OCI-LY7 (cell line): ENCODE measurements around the gene PHF1. TPM values are rescaled to one million over a fixed set of nuclear protein-coding genes. Genes with fewer than 3 reads are reported as not detected.

Experiments
- BruUV-seq: library from RNA; stranded (reverse); fragments of 400-500 nt; replicated peaks from 2 replicates; lab custom pipeline; 2021; lab: Mats Ljungman, UMichigan
- CTCF ChIA-PET: fragments of 300-600 bp; sonication (Branson Sonifier 250); formaldehyde crosslinking; loops from one replicate; lab custom pipeline; 2022; ENCODE audit warnings: antibody characterized with exemption; ENCODE audit not compliant: unreplicated experiment; lab: Charles Lee
- POLR2A ChIA-PET: fragments of 300-600 bp; sonication (Branson Sonifier 250); formaldehyde crosslinking; loops from one replicate; lab custom pipeline; 2022; ENCODE audit warnings: antibody characterized with exemption; lab: Charles Lee
- DNase-seq: peaks from one replicate; pipeline ENCODE4 v3.0.0-alpha.2; 2015; ENCODE audit warnings: low spot score
- H2AFZ ChIP-seq: fragments of 200-600 bp; sonication (generic), shearing (Covaris generic); 2 replicates; pipeline ENCODE4 v1.6.1; 2014; ENCODE audit warnings: mild to moderate bottlenecking, antibody characterized with exemption, low read length, moderate library complexity
- H3K27ac ChIP-seq: fragments of 200-600 bp; sonication (generic); 2 replicates; pipeline ENCODE4 v1.5.1; 2014; ENCODE audit warnings: mixed run types, low read depth, mild to moderate bottlenecking, moderate library complexity, low read length, inconsistent platforms; ENCODE audit not compliant: poor library complexity, severe bottlenecking
- H3K36me3 ChIP-seq: fragments of 200-600 bp; sonication (generic); 2 replicates; pipeline ENCODE4 v1.6.1; 2014; ENCODE audit warnings: mild to moderate bottlenecking, antibody characterized with exemption, low read length, moderate library complexity, mixed read lengths; ENCODE audit not compliant: insufficient read depth
- H3K4me1 ChIP-seq: fragments of 200-600 bp; sonication (generic); 2 replicates; pipeline ENCODE4 v1.5.1; 2014; ENCODE audit warnings: mild to moderate bottlenecking, low read length; ENCODE audit not compliant: insufficient read depth, poor library complexity, severe bottlenecking
- H3K4me2 ChIP-seq: fragments of 200-600 bp; sonication (generic); 2 replicates; pipeline ENCODE4 v1.6.1; 2014; ENCODE audit warnings: mild to moderate bottlenecking, low read length
- H3K4me3 ChIP-seq: fragments of 200-600 bp; sonication (generic); 2 replicates; pipeline ENCODE4 v1.5.1; 2014; ENCODE audit warnings: mild to moderate bottlenecking, low read depth, low read length; ENCODE audit not compliant: poor library complexity, severe bottlenecking
- H3K79me2 ChIP-seq: fragments of 200-600 bp; sonication (generic); 2 replicates; pipeline ENCODE4 v1.6.1; 2016; ENCODE audit warnings: low read depth, mild to moderate bottlenecking, low read length, moderate library complexity, mixed read lengths; ENCODE audit not compliant: insufficient read depth
- H3K9me2 ChIP-seq: fragments of 200-600 bp; sonication (generic); 2 replicates; pipeline ENCODE4 v1.6.1; 2016; ENCODE audit warnings: mild to moderate bottlenecking, low read length, mixed read lengths; ENCODE audit not compliant: insufficient read depth
- H3K9me3 ChIP-seq: fragments of 200-600 bp; sonication (generic); 2 replicates; pipeline ENCODE4 v1.6.1; 2014; ENCODE audit warnings: mild to moderate bottlenecking, mixed run types, low read length, mixed read lengths
- H4K20me1 ChIP-seq: fragments of 200-600 bp; sonication (generic); 2 replicates; pipeline ENCODE4 v1.6.1; 2014; ENCODE audit warnings: mild to moderate bottlenecking, antibody characterized with exemption, low read length, moderate library complexity, mixed read lengths; ENCODE audit not compliant: insufficient read depth
- EZH2phosphoT487 ChIP-seq: fragments of 200-600 bp; sonication (generic); IDR thresholded peaks from 2 replicates; pipeline ENCODE4 v1.6.1; 2018; ENCODE audit warnings: low read depth, borderline replicate concordance, mild to moderate bottlenecking, mixed run types, antibody characterized with exemption, low read length, moderate library complexity, mixed read lengths
- intact Hi-C: fragments of 100-400 bp; cut with micrococcal nuclease; formaldehyde crosslinking; loops from one replicate; pipeline ENCODE4 v1.10.0; 2022; ENCODE audit not compliant: unreplicated experiment
- total RNA-seq, 2 experiments: library from RNA; depleted of rRNA in 1 of 2; stranded (reverse); fragments of >200 nt in 1 of 2; shearing (Covaris generic) in 1 of 2; gene quantifications; 2 replicates each; pipeline ENCODE4 v1.2.3, GENCODE V29; 2014 to 2022
- TF ChIP-seq, protein P1 (sequence below): fragments of 200-600 bp; sonication (generic); conservative IDR thresholded peaks from 2 replicates; pipeline ENCODE4 v1.5.1; 2014; ENCODE audit warnings: mild to moderate bottlenecking, antibody characterized with exemption, low read length, moderate library complexity, mixed read lengths

Gene PHF1
- total RNA-seq, 2 experiments from 2014 or later: 19.9 to 30.2 TPM

- Histone ChIP-seq H3K9me3 (no peaks in the 10 kb centered on the region), H3K79me2 (peaks cover 21% of the 10 kb centered on the region; the same call in 1 of the 2 replicates), H3K4me3 (peak within 1 kb of the TSS; percentile 67), H3K27ac (peak within 1 kb of the TSS; percentile 76), H3K4me1 (peaks cover 48% of the 10 kb centered on the region), H3K36me3 (peaks cover 16% of the 10 kb centered on the region), H2AFZ (peak within 1 kb of the TSS; percentile 45; the same call in 1 of the 2 replicates), H3K4me2 (peak within 1 kb of the TSS; percentile 95), H3K9me2 (no peaks in the 10 kb centered on the region), H4K20me1 (peaks cover 6% of the 10 kb centered on the region; the same call in 1 of the 2 replicates)
- intact Hi-C loops: loop anchor here (2.0 to 10.0 kb wide), 2 partner anchors 151 to 215 kb away; partner anchors contain the start of genes HSD17B8, RING1, RXRB and SLC39A7
- peak; percentile 27 for DNase-seq
- POLR2A ChIA-PET: interaction anchor here (0.6 to 1.2 kb wide), 2 partner anchors 11 to 95 kb away, joined by 4 to 5 read pairs; no protein-coding TSS in a partner anchor
- TF ChIP-seq, protein P1, sequence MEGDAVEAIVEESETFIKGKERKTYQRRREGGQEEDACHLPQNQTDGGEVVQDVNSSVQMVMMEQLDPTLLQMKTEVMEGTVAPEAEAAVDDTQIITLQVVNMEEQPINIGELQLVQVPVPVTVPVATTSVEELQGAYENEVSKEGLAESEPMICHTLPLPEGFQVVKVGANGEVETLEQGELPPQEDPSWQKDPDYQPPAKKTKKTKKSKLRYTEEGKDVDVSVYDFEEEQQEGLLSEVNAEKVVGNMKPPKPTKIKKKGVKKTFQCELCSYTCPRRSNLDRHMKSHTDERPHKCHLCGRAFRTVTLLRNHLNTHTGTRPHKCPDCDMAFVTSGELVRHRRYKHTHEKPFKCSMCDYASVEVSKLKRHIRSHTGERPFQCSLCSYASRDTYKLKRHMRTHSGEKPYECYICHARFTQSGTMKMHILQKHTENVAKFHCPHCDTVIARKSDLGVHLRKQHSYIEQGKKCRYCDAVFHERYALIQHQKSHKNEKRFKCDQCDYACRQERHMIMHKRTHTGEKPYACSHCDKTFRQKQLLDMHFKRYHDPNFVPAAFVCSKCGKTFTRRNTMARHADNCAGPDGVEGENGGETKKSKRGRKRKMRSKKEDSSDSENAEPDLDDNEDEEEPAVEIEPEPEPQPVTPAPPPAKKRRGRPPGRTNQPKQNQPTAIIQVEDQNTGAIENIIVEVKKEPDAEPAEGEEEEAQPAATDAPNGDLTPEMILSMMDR: no peak
- TF ChIP-seq EZH2phosphoT487: no peak
- CTCF ChIA-PET: interaction anchor here (1.4 kb wide), 1 partner anchor 102 kb away, joined by 4 read pairs; the partner anchor contains the start of gene ZBTB22
- BruUV-seq: no TSS peak
Measured at GRCh38 chr6:33419580-33420490, 9.0 kb downstream of the PHF1 start, which contains the start of gene SYNGAP1. SYNGAP1 (plus strand) TSS chr6:33420065; CDS start chr6:33420265, 200 bp downstream.

DNA sequence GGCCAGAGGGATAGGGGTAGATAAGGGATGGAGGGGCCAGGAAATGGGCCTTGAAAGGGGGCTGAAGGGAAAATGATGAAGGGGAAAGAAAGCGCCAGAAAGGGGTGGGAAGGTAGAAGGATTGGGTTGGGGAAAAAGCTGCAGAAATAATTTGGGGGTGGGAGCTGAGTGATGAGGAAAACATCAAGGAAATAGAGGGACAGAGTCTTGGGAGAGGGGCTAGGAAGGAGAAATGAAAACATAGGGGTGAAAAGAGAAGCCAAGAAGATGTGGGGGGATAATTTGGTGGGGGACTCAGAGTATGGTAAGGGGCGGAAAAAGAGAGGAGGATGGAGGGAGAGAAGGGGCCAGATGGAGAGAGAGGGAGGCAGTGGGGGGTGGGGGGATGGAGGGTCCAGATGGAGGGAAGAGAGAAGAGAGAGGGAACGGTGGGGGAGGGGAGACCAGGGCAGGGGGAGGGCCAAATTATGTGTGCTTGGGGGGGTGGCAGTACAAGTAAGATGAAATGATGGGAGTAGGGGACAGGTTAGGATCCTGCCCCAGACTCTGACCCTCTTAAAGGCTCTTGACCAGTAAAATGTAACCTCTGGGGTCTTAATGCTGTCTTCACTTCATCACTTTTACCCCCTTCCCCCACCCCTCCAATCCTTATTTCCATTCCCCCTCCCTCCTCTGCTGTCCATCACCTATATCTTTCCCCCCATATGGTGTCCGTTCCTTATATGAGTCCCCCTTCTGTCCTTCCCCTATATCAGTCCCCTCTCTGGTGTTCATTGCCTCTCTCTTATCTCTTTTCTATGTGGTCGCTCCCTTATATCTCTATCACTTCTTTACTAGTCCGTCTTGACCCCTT is 9.9 kb downstream of the PHF1 start:
- Histone ChIP-seq H3K4me3 (peak overlapping the region; percentile 58), H3K36me3 (peaks cover 8% of the 10 kb centered on the region), H3K27ac (no peak overlapping the region), H3K4me2 (peak overlapping the region; percentile 55), H4K20me1 (peaks cover 6% of the 10 kb centered on the region; the same call in 1 of the 2 replicates), H2AFZ (no peak overlapping the region), H3K4me1 (peaks cover 45% of the 10 kb centered on the region), H3K9me2 (no peaks in the 10 kb centered on the region), H3K79me2 (peaks cover 20% of the 10 kb centered on the region; the same call in 1 of the 2 replicates), H3K9me3 (no peaks in the 10 kb centered on the region)
- DNase-seq: peak; percentile 29
- BruUV-seq: no TSS peak
- intact Hi-C loops: no loop called here
- ChIA-PET CTCF (no interaction called here), POLR2A (interaction anchor here (0.5 kb wide), 1 partner anchor 174 kb away, joined by 4 read pairs; no protein-coding TSS in a partner anchor)
- TF ChIP-seq, protein P1: no peak
- TF ChIP-seq EZH2phosphoT487: no peak
